GM19467 (cell line): Measurements from ENCODE around the gene ACTBL2.
"Not testable (repeated sequence)": the region's sequence is repeated elsewhere in the genome, so short reads cannot be mapped to it uniquely, and the experiment has no call there.

Experiments used
- ATAC-seq: cut with Tn5 transposase; IDR thresholded peaks from one replicate; pipeline ENCODE4 v1.9.1; 2021; ENCODE audit warnings: mild to moderate bottlenecking, moderate library complexity; ENCODE audit not compliant: unreplicated experiment

The ACTBL2 gene

GRCh38 chr5:57494104-57495098 lies 11.8 kb upstream of the ACTBL2 start:
- no peak for ATAC-seq

- ATAC-seq = no peak
Observed at GRCh38 chr5:57493034-57493433, 10.4 kb upstream of the ACTBL2 start.

DNA sequence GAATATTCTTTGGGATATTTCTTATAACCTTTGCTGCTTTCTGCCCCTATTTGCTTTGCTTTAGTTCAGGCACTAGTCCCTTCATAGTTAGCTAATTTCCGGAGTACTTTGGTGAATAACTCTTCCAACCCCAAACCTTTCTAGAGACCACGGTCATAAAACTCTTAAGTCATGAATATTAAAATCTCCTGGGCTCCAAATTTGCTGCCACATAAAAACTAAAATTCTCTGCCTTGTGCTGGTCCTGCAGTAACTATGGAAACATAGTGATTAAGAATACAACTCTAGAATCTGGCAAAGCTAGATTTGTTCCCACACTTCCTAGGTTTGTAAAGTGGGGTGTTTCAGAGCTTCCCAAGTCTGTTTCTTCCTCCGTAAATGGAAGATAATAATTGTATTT lies 10.0 kb upstream of the ACTBL2 start:
- no peak for ATAC-seq

GRCh38 chr5:57491369-57491965 lies 8.9 kb upstream of the ACTBL2 start:
- no peak for ATAC-seq

- no peak for ATAC-seq
Observed at GRCh38 chr5:57488215-57488955, 5.8 kb upstream of the ACTBL2 start.

DNA sequence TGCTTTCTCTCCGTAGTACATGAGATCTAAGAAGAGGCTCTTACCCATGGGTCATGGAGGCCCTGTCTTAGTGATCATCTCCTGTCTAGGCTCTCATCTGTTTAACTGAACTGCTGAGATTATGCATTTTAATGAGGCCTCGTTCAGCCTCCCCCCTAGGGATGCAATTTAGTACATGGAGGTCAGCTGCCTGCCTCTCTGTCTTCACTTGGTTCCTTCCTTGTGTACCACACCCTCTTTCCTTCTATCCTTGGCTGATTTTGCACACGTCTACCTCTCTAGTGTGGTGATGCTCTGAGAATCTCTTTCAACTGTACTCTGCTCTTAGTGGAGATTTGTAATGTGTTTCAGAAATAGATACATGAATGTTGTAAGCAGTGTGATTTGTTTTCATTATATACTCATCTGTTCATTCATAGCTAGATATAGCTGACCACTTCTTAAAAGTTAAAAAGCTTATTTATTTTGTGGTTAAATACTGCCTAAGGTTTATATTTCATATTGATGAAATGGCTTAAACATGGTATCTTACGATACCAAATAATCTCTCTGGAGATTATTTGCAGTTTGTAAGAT lies 3.5 kb upstream of the ACTBL2 start:
- ATAC-seq = no peak

DNA sequence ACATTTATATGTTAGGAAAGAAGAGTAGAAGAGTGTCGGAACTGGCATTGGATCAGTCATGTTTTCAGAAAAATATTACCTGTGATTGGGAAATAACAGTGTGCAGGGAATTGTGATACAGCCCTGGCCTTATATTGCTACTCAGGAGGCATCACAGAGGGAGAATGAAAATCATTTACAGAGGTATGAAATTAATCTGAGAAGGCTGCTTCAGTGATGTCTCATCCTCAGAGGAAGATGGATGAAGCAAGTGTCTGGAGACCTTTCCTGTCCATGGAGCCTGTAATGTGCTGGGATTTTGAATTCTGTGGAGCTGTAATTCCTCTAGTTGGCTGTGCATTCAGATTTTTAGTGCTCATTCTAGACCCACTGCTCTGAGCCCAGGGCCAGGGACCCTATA lies 3.8 kb downstream of the ACTBL2 start:
- ATAC-seq = no peak

GRCh38 chr5:57476601-57477056 lies 6.0 kb downstream of the ACTBL2 start:
- no peak for ATAC-seq

DNA sequence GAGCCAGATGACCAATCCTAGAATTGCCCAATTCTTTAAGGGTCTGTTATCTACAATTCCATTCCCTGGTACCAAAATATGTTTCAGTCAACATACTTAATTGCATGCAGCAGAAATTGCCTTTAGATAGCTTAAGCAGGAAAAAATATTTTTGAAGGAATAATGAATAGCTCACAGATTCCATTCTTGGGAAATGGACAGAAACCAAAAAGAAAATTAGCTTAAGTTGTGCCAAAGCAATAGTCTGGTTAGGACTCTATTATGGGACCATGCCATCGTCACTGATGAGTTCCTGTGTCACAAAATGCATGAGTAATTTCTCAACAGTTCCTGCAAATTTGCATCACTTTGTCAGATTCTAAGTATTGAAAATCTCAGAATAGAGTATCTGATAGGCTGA lies 12.3 kb downstream of the ACTBL2 start:
- no peak for ATAC-seq

DNA sequence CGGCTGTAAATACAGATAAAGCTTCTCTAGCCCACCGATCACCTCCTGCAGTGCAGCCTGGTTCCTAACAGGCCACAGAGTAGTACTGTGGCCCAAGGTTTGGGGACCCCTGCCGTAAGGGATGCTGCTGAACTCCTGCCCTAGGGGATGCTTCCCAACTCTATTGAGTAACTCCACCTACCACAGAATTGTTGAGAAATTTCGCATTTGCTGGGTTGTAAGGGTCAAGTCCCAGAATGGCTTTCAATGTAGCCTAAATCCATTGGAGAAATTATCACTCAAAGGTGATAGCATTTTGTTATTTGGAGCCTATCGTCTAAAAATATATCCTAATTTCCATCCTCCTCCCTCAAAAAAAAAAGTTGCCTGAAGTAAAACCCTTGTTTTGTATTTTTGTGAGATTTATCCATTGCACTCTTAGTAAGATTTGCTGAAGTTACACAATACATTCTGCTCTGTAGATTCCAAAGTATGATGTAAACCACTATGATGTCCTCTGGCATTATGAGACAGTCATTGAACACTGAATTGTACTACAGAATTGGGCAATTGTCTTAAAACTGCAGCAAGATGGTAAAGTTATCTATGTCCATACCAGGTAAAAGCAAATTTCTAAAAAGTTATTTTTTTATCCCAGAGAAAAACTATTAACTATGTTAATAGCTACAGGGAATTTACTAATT lies 14.0 kb downstream of the ACTBL2 start:
- ATAC-seq = no peak

GRCh38 chr5:57466544-57466943 lies 16.1 kb downstream of the ACTBL2 start:
- no peak for ATAC-seq

GRCh38 chr5:57460056-57460455 lies 22.6 kb downstream of the ACTBL2 start:
- not testable (repeated sequence) for ATAC-seq

DNA sequence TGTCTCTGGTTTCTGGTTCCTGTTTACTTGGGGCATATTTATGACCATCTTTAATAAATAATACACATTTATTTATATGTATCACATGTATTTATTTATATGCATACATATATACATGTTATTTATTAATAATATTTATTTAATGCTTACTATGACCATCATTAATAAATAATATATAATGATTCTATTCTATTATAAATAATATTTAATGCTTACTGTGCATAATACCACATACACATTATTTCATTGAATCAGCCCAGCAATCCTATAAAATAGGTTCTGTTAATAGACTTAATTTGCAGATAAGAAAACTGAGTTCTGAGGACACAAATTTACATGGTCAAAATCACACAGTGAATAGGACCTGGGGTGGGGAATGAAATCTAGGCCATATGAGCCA lies 24.2 kb downstream of the ACTBL2 start:
- no peak for ATAC-seq

DNA sequence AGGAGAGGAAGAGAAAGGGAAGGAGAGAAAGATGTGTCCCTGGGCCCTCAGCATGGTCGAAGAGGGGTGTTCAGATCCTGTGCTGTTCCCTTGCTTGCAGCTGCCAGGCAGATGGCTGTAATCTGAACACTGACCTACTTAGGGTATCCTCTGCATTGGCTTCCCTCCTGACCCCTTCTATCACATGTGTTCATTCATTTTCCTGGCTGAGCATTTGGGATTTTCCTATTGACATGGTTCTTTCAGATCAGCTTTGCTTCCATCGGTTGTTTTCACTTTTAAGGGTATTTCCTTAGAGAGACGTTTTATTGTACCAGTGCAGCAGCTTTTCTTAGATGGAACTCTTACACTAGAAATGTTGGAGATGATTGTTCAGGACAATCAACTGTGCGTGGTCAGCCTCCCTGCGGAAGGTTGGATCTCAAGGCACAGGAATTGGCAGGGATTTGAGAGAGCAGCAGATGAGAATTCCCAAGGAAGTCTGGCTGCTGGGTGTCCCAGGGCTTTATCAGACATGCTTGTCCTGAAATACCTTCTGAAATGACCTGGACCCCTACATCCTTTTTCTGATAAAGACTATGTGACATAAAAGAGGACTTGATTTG lies 26.0 kb downstream of the ACTBL2 start:
- ATAC-seq = no peak

GRCh38 chr5:57455511-57456455 lies 26.8 kb downstream of the ACTBL2 start:
- ATAC-seq = no peak

GRCh38 chr5:57454896-57455295 lies 27.7 kb downstream of the ACTBL2 start:
- no peak for ATAC-seq

DNA sequence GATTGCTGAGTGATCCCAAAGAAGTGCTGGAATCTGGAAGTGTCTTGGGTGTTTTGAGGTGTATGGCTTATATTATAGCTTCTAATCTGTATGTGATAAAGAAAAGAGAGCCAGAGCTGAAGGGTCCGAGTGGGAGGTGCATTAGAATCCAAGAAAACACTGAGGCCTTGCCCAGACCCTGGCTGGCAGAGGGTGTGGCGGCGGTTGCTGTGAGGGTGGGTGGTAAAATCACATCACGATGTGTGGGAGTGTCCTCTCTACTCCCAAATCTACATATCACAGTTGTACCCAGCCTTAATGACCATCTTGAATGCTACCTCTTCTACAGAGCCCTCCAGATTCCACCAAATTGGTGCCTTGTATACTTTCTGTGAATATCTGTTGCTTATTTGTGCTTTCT lies 28.9 kb downstream of the ACTBL2 start:
- no peak for ATAC-seq

- ATAC-seq = no peak
Observed at GRCh38 chr5:57452885-57453284, 29.7 kb downstream of the ACTBL2 start.
